ENCODE data around the gene DISP1. TPM values are rescaled to one million over a fixed set of nuclear protein-coding genes. Genes with fewer than 3 reads are reported as not detected.

DISP1 gene
- total RNA-seq, 4 donors from 2014 or later, result 5.8 to 12.0 (median 7.6) TPM

DNA sequence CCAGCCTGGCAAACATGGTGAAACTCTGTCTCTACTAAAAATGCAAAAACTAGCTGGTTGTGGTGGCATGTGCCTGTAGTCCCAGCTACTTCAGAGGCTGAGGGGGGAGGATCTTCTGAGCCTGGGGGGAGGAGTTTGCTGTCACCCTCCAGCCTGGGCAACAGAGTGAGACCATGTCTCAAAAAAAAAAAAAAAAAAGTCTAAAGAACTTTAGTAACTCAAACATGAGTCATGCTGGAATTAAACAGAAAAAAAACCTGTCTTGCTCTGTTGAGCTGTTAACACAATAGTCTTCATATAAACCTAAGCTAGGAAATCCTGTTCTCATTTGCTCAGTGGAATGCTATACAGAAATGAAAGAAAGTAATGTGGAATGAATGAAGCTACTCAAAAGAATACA, 16.7 kb upstream of the DISP1 start:
- intact Hi-C loops (cut with DNase I; ENCODE audit: low total_unique reads), result loop anchor here (10.0 kb wide), 1 partner anchor 287 kb away; no protein-coding TSS in a partner anchor
- no peak for TF ChIP-seq POLR2A (IDR thresholded peaks at IDR 0.05)
- TF ChIP-seq, protein P1, sequence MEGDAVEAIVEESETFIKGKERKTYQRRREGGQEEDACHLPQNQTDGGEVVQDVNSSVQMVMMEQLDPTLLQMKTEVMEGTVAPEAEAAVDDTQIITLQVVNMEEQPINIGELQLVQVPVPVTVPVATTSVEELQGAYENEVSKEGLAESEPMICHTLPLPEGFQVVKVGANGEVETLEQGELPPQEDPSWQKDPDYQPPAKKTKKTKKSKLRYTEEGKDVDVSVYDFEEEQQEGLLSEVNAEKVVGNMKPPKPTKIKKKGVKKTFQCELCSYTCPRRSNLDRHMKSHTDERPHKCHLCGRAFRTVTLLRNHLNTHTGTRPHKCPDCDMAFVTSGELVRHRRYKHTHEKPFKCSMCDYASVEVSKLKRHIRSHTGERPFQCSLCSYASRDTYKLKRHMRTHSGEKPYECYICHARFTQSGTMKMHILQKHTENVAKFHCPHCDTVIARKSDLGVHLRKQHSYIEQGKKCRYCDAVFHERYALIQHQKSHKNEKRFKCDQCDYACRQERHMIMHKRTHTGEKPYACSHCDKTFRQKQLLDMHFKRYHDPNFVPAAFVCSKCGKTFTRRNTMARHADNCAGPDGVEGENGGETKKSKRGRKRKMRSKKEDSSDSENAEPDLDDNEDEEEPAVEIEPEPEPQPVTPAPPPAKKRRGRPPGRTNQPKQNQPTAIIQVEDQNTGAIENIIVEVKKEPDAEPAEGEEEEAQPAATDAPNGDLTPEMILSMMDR (IDR thresholded peaks at IDR 0.05), result no peak
- no peak for DNase-seq (ENCODE audit: low spot score in 2 of 2)
- H3K4me3 ChIP-seq (ENCODE audit: low read depth, poor library complexity, severe bottlenecking), result no peak overlapping the region

DNA sequence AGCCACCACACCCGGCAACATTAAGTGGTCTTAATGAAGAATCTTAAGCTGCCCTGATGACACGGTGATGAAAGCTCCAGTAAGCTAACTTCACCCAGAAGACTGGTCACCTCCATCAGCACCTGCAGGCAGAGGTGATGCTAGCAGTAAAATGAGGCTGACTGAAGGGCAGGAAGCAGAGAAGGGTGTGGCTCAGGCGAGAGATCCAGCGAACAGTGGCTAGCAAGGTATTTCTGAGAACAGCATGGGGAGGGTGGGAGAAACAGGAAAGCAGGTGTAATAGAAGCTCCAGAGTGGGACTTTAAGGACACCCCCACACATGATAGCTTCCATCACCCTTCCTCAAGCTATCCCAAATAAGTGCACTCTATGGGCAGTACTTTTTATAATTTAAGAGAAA, 15.9 kb upstream of the DISP1 start:
- DNase-seq (ENCODE audit: low spot score in 2 of 2), result no peak
- WGBS, 2 donors, result 75% methylated on average over 4 of the region's 4 CpGs
- H3K4me3 ChIP-seq (ENCODE audit: low read depth, poor library complexity, severe bottlenecking), result no peak overlapping the region
- TF ChIP-seq, protein P1 (IDR thresholded peaks at IDR 0.05), result no peak
- intact Hi-C loops (cut with DNase I; ENCODE audit: low total_unique reads), result loop anchor here (10.0 kb wide), 1 partner anchor 286 kb away; no protein-coding TSS in a partner anchor

DNA sequence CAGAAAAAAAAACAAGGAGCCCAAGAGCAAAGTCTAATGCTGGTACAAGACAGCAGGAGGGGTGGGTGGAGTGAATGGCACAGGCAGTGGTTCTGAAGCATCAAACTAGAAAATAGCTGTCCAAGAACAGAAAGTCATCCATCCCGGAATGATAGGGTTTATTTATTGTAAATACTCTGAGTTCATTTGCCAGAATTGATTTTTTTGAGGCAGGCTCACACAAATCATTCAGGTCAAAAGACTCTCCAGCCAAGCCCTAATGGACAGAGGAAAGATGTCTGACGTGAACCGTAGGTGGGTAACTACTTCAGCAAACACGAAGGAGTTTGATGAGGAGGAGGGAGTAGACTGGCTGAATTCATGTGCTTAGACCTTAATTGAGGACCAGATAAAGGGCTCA, 13.8 kb upstream of the DISP1 start:
- WGBS, 2 donors, result 86 to 90% methylated on average over 4 of the region's 4 CpGs

DNA sequence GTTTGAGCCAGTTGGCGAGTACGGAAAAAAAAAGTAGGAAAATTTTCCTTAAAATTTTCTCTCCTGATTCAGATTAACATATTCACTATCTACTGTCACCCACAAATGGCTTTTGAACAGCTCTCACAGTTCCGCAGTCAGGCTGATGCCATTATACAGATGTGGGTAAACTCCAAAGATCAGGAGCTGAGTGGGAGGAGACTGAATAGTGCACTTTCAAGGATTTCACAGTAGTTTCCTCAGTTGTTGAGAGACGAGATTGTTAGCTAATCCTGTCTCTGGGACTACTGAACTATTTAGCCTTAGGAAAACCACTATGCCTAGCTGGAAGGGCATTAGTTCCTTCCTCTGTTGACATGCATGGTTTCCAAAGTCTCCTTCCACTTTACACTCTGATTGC, 3.2 kb upstream of the DISP1 start:
- intact Hi-C loops (cut with DNase I; ENCODE audit: low total_unique reads), result no loop called here
- TF ChIP-seq, protein P1 (IDR thresholded peaks at IDR 0.05), result no peak
- no peak for TF ChIP-seq POLR2A (IDR thresholded peaks at IDR 0.05)
- 85 to 90% methylated on average over 4 of the region's 4 CpGs for WGBS, 2 donors
- no peak for DNase-seq (ENCODE audit: low spot score in 2 of 2)
- no peak overlapping the region for H3K4me3 ChIP-seq (ENCODE audit: low read depth, poor library complexity, severe bottlenecking)

More for the DNA sequence above, 13.8 kb upstream of the DISP1 start:
- no peak overlapping the region for H3K4me3 ChIP-seq (ENCODE audit: low read depth, poor library complexity, severe bottlenecking)
- DNase-seq (ENCODE audit: low spot score in 2 of 2), result no peak
- intact Hi-C loops (cut with DNase I; ENCODE audit: low total_unique reads), result no loop called here
- TF ChIP-seq POLR2A (IDR thresholded peaks at IDR 0.05), result no peak
- TF ChIP-seq, protein P1 (IDR thresholded peaks at IDR 0.05), result no peak

DNA sequence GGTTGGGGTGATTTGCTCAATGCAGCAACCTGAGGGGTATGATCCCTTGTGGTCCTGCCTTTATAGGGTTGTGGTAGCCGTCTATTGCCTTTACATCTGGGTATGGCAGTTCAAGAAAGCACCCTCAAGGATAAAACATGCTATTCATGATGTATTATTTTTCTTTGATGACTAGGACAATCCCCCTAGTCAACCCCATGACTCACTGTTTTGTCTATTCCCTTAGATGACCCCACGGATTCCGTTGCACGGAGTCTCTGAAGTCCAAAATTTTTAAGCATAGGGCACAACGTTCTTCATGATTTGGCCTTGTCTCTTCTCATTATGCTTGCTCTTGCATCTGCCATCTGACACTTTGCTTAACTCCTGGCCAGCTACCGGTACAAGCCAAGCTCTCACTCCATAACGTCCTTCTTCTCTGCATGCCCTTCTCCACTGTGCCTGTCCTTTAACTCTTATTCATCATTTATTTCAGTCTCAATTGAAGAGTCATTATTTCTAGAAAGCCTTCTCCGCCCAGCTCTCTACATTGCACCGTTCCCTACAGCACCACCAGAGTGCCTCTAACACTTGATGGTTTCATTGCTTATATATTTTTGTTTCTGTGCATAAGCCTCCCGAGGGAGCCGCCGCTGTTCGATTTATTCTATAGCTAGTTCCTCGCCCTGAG, 838 bp upstream of the DISP1 start:
- TF ChIP-seq, protein P1 (IDR thresholded peaks at IDR 0.05), result no peak
- TF ChIP-seq POLR2A (IDR thresholded peaks at IDR 0.05), result no peak
- intact Hi-C loops (cut with DNase I; ENCODE audit: low total_unique reads), result no loop called here
- H3K4me3 ChIP-seq (ENCODE audit: low read depth, poor library complexity, severe bottlenecking), result no peak overlapping the region
- WGBS, 2 donors, result 48 to 57% methylated on average over 14 of the region's 14 CpGs
- DNase-seq (ENCODE audit: low spot score in 2 of 2), result no peak

DNA sequence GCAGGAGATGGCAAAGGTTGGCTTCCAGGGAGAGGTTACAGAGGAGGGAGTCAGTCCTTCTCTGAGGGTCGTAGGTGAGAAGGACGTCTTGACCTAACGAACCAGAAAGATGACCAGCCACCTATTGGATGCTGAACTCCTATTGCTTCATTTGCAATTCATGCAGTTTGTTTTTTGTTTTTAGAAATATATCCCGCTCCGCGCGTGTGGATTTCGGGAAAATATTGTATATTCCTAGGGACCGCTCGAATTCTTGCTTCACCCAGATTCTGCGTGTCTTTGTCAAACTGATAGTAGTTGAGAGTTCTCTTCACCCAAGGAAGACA, 564 bp downstream of the DISP1 start:
- no peak for TF ChIP-seq POLR2A (IDR thresholded peaks at IDR 0.05)
- TF ChIP-seq, protein P1 (IDR thresholded peaks at IDR 0.05), result no peak
- no peak for DNase-seq (ENCODE audit: low spot score in 2 of 2)
- intact Hi-C loops (cut with DNase I; ENCODE audit: low total_unique reads), result no loop called here
- 2% methylated on average over 11 of the region's 11 CpGs for WGBS, 2 donors
- peak overlapping the region; percentile 93 for H3K4me3 ChIP-seq (ENCODE audit: low read depth, poor library complexity, severe bottlenecking)

All from lower leg skin (tissue), 4 donors.